ENCODE data around the gene EGFL8. TPM values are rescaled to one million over a fixed set of nuclear protein-coding genes. Genes with fewer than 3 reads are reported as not detected.

The EGFL8 gene
- total and polyA plus RNA-seq, 9 of the 15 experiments (the other 6 are each of a cell fraction or from before 2014, with no cell fraction given) = 2.2 to 47.4 (median 14.2) TPM

GRCh38 chr6:32190054-32190851 is 25.9 kb downstream of the EGFL8 start, which contains the start of gene PBX2 (continued):
- TF ChIP-seq E4F1 (CRISPR knock-in tag; IDR thresholded peaks at IDR 0.05; ENCODE audit: borderline replicate concordance) = no peak
- no peak for TF ChIP-seq ZNF644 (tag; IDR thresholded peaks at IDR 0.05; ENCODE audit: low read depth)
- TF ChIP-seq TRIM24 (IDR thresholded peaks at IDR 0.05) = peak in 1 of 2 experiments; percentile 70; a peak in 2 of 4 replicates
- TF ChIP-seq GABPA (tag; conservative IDR thresholded peaks at IDR 0.05; ENCODE audit: low read depth) = peak; percentile 68
- no peak for TF ChIP-seq RUNX1 (IDR thresholded peaks at IDR 0.05; ENCODE audit: low read depth)
- TF ChIP-seq ZMIZ1 (IDR thresholded peaks at IDR 0.05; ENCODE audit: low read depth in 2 of 2, low read length in 2 of 2) = no peak; a peak in 1 of 4 replicates
- no peak for TF ChIP-seq RBM22 (IDR thresholded peaks at IDR 0.05; ENCODE audit: low read depth, low read length, poor library complexity, severe bottlenecking)
- no peak for TF ChIP-seq GTF3C2 (IDR thresholded peaks at IDR 0.05; ENCODE audit: borderline replicate concordance, extremely low read depth, insufficient read length)
- TF ChIP-seq ZNF143 (CRISPR knock-in tag; IDR thresholded peaks at IDR 0.05) = no peak
- TF ChIP-seq CTBP1 (IDR thresholded peaks at IDR 0.05; ENCODE audit: borderline replicate concordance) = peak; percentile 38; the same call in 1 of the 2 replicates
- TF ChIP-seq TAF9B (IDR thresholded peaks at IDR 0.05; ENCODE audit: partially characterized antibody) = peak; percentile 44
- TF ChIP-seq ELK1 (CRISPR knock-in tag; IDR thresholded peaks at IDR 0.05) = no peak
- no peak for TF ChIP-seq FOXJ3 (CRISPR knock-in tag; IDR thresholded peaks at IDR 0.05)

All from K562 (cell line).